ENCODE results near the gene DIS3L. TPM values are rescaled to one million over a fixed set of nuclear protein-coding genes. Genes with fewer than 3 reads are reported as not detected.

Gene DIS3L
- total RNA-seq, 1 experiment from 2014 or later, result 32.9 TPM

DNA sequence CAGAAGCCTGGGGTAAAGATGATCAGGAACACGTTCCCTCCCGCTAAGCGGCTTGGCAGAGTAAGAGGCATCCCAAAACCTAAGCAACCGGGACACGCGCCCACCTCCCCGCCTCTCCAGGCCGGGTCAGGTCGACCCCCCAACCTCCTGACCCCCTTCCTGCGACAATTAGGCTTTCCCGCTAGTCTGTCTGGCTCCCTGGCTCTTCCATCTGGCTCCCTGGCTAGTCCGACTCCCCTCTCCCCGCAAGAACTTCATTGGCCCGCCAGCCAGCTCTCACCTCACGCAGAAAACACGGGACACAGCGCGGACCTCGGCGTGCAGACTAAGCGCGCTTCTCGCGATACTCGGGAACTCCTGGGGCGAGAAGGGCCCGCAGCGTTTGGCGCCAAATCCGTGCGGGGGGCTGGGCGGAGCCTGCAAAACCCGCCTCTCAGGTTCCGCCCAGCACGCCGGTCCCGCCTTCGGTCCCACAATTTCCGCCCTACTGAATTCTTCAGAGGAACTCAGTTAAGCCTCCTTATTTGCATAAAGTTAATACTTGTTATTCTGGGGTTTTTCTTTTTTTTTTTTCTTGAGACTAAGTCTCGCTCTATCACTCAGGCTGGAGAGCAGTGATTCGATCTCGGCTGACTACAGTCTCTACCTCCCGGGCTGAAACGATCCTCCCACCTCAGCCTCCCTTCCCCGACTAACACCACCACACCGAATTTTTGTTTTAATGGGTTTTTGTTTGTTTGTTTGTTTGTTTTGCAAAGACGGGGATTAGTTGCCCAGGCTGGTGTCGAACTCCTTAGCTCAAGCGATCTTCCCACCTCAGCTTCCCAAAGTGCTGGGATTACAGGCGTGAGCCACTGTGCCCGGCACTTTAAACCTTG is 63.2 kb downstream of the DIS3L start, which contains the start of gene TIPIN (continued):
- TF ChIP-seq, protein P1, sequence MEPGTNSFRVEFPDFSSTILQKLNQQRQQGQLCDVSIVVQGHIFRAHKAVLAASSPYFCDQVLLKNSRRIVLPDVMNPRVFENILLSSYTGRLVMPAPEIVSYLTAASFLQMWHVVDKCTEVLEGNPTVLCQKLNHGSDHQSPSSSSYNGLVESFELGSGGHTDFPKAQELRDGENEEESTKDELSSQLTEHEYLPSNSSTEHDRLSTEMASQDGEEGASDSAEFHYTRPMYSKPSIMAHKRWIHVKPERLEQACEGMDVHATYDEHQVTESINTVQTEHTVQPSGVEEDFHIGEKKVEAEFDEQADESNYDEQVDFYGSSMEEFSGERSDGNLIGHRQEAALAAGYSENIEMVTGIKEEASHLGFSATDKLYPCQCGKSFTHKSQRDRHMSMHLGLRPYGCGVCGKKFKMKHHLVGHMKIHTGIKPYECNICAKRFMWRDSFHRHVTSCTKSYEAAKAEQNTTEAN (CRISPR knock-in tag; IDR thresholded peaks at IDR 0.05), result peak; percentile 65; the same call in 1 of the 2 replicates
- TF ChIP-seq, protein P2, sequence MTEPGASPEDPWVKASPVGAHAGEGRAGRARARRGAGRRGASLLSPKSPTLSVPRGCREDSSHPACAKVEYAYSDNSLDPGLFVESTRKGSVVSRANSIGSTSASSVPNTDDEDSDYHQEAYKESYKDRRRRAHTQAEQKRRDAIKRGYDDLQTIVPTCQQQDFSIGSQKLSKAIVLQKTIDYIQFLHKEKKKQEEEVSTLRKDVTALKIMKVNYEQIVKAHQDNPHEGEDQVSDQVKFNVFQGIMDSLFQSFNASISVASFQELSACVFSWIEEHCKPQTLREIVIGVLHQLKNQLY (CRISPR knock-in tag; IDR thresholded peaks at IDR 0.05), result no peak
- TF ChIP-seq, protein P3, sequence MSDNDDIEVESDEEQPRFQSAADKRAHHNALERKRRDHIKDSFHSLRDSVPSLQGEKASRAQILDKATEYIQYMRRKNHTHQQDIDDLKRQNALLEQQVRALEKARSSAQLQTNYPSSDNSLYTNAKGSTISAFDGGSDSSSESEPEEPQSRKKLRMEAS (CRISPR knock-in tag; IDR thresholded peaks at IDR 0.05), result peak; percentile 90
- TF ChIP-seq SMAD3 (CRISPR knock-in tag; IDR thresholded peaks at IDR 0.05; ENCODE audit: borderline replicate concordance), result peak; percentile 62
- TF ChIP-seq, protein P4, sequence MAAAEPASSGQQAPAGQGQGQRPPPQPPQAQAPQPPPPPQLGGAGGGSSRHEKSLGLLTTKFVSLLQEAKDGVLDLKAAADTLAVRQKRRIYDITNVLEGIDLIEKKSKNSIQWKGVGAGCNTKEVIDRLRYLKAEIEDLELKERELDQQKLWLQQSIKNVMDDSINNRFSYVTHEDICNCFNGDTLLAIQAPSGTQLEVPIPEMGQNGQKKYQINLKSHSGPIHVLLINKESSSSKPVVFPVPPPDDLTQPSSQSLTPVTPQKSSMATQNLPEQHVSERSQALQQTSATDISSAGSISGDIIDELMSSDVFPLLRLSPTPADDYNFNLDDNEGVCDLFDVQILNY (CRISPR knock-in tag; IDR thresholded peaks at IDR 0.05), result peak; percentile 99
- TF ChIP-seq FOXK1 (CRISPR knock-in tag; IDR thresholded peaks at IDR 0.05), result 0 out of 2 replicates have a peak, but pooled peaks have one; percentile 46
- TF ChIP-seq NFE2L1 (CRISPR knock-in tag; IDR thresholded peaks at IDR 0.05), result peak; percentile 86; the same call in 1 of the 2 replicates
- TF ChIP-seq MYBL2 (CRISPR knock-in tag; IDR thresholded peaks at IDR 0.05), result peak; percentile 72
- TF ChIP-seq, protein P5, sequence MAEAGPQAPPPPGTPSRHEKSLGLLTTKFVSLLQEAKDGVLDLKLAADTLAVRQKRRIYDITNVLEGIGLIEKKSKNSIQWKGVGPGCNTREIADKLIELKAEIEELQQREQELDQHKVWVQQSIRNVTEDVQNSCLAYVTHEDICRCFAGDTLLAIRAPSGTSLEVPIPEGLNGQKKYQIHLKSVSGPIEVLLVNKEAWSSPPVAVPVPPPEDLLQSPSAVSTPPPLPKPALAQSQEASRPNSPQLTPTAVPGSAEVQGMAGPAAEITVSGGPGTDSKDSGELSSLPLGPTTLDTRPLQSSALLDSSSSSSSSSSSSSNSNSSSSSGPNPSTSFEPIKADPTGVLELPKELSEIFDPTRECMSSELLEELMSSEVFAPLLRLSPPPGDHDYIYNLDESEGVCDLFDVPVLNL (CRISPR knock-in tag; IDR thresholded peaks at IDR 0.05; ENCODE audit: borderline replicate concordance, low read depth), result peak; percentile 88
- TF ChIP-seq NR3C1 (CRISPR knock-in tag; conservative IDR thresholded peaks at IDR 0.05; ENCODE audit: low read depth), result no peak
- no peak for TF ChIP-seq JAZF1 (CRISPR knock-in tag; IDR thresholded peaks at IDR 0.05)
- TF ChIP-seq FOXP1 (CRISPR knock-in tag; IDR thresholded peaks at IDR 0.05; ENCODE audit: borderline replicate concordance), result peak; percentile 92
- no peak for TF ChIP-seq CBFB (CRISPR knock-in tag; IDR thresholded peaks at IDR 0.05; ENCODE audit: low read depth)
- peak; percentile 65; the same call in 1 of the 2 replicates for TF ChIP-seq ETV6 (CRISPR knock-in tag; IDR thresholded peaks at IDR 0.05)
- TF ChIP-seq ZNF232 (CRISPR knock-in tag; IDR thresholded peaks at IDR 0.05), result peak; percentile 77; the same call in 1 of the 2 replicates
- TF ChIP-seq, protein P6, sequence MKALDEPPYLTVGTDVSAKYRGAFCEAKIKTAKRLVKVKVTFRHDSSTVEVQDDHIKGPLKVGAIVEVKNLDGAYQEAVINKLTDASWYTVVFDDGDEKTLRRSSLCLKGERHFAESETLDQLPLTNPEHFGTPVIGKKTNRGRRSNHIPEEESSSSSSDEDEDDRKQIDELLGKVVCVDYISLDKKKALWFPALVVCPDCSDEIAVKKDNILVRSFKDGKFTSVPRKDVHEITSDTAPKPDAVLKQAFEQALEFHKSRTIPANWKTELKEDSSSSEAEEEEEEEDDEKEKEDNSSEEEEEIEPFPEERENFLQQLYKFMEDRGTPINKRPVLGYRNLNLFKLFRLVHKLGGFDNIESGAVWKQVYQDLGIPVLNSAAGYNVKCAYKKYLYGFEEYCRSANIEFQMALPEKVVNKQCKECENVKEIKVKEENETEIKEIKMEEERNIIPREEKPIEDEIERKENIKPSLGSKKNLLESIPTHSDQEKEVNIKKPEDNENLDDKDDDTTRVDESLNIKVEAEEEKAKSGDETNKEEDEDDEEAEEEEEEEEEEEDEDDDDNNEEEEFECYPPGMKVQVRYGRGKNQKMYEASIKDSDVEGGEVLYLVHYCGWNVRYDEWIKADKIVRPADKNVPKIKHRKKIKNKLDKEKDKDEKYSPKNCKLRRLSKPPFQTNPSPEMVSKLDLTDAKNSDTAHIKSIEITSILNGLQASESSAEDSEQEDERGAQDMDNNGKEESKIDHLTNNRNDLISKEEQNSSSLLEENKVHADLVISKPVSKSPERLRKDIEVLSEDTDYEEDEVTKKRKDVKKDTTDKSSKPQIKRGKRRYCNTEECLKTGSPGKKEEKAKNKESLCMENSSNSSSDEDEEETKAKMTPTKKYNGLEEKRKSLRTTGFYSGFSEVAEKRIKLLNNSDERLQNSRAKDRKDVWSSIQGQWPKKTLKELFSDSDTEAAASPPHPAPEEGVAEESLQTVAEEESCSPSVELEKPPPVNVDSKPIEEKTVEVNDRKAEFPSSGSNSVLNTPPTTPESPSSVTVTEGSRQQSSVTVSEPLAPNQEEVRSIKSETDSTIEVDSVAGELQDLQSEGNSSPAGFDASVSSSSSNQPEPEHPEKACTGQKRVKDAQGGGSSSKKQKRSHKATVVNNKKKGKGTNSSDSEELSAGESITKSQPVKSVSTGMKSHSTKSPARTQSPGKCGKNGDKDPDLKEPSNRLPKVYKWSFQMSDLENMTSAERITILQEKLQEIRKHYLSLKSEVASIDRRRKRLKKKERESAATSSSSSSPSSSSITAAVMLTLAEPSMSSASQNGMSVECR (CRISPR knock-in tag; IDR thresholded peaks at IDR 0.05; ENCODE audit: borderline replicate concordance), result peak; percentile 88; the same call in 1 of the 2 replicates
- TF ChIP-seq NR1H2 (CRISPR knock-in tag; IDR thresholded peaks at IDR 0.05), result no peak
- no peak for TF ChIP-seq KAT7 (CRISPR knock-in tag; IDR thresholded peaks at IDR 0.05; ENCODE audit: borderline replicate concordance)
- TF ChIP-seq ZNF121 (CRISPR knock-in tag; IDR thresholded peaks at IDR 0.05), result no peak
- TF ChIP-seq TCF7 (CRISPR knock-in tag; IDR thresholded peaks at IDR 0.05; ENCODE audit: low read depth), result peak; percentile 79; the same call in 1 of the 2 replicates
- TF ChIP-seq CREB1 (CRISPR knock-in tag; IDR thresholded peaks at IDR 0.05), result peak; percentile 62; the same call in 1 of the 2 replicates
- TF ChIP-seq, protein P7, sequence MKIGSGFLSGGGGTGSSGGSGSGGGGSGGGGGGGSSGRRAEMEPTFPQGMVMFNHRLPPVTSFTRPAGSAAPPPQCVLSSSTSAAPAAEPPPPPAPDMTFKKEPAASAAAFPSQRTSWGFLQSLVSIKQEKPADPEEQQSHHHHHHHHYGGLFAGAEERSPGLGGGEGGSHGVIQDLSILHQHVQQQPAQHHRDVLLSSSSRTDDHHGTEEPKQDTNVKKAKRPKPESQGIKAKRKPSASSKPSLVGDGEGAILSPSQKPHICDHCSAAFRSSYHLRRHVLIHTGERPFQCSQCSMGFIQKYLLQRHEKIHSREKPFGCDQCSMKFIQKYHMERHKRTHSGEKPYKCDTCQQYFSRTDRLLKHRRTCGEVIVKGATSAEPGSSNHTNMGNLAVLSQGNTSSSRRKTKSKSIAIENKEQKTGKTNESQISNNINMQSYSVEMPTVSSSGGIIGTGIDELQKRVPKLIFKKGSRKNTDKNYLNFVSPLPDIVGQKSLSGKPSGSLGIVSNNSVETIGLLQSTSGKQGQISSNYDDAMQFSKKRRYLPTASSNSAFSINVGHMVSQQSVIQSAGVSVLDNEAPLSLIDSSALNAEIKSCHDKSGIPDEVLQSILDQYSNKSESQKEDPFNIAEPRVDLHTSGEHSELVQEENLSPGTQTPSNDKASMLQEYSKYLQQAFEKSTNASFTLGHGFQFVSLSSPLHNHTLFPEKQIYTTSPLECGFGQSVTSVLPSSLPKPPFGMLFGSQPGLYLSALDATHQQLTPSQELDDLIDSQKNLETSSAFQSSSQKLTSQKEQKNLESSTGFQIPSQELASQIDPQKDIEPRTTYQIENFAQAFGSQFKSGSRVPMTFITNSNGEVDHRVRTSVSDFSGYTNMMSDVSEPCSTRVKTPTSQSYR (CRISPR knock-in tag; IDR thresholded peaks at IDR 0.05), result peak; percentile 76; the same call in 1 of the 2 replicates
- peak; percentile 92 for TF ChIP-seq TEAD1 (CRISPR knock-in tag; IDR thresholded peaks at IDR 0.05)
- peak; percentile 61 for TF ChIP-seq GABPB1 (CRISPR knock-in tag; IDR thresholded peaks at IDR 0.05)
